ENCODE data around the gene IFT122. TPM values are rescaled to one million over a fixed set of nuclear protein-coding genes. Genes with fewer than 3 reads are reported as not detected.

IFT122 gene
- total and polyA plus RNA-seq, 2 donors from 2014 or later = 18.4 to 59.2 TPM

- FAIRE-seq = no peak
- no peak for DNase-seq
- intact Hi-C loops (cut with DNase I) = no loop called here
- Histone ChIP-seq H3K4me3 (ENCODE audit: low read length in 3 of 3) (no peak overlapping the region), H3K9me3 (ENCODE audit: control insufficient read depth in 2 of 3, insufficient read depth in 1 of 3, low read length in 3 of 3) (no peaks in the 10 kb centered on the region), H3K27me3 (ENCODE audit: control insufficient read depth, insufficient read depth, low read length) (no peaks in the 10 kb centered on the region), H3K27ac (ENCODE audit: low read depth in 2 of 2, low read length in 2 of 2) (no peak overlapping the region), H3K36me3 (ENCODE audit: control insufficient read depth in 2 of 3, insufficient read depth in 3 of 3, low read length in 3 of 3) (no peaks in the 10 kb centered on the region), H3K9ac (ENCODE audit: low read length in 3 of 3) (no peak overlapping the region), H3K4me1 (ENCODE audit: control insufficient read depth in 2 of 3, insufficient read depth in 2 of 3, low read depth in 1 of 3, low read length in 3 of 3) (peaks cover 3 to 13% (median 9%) of the 10 kb centered on the region in 3 donors)
- TF ChIP-seq CTCF (IDR thresholded peaks at IDR 0.05; ENCODE audit: borderline replicate concordance, extremely low read depth, insufficient read depth) = no peak
Measured at GRCh38 chr3:129531699-129532098, 91.7 kb downstream of the IFT122 start.

GRCh38 chr3:129532261-129532660, 92.2 kb downstream of the IFT122 start:
- no peak overlapping the region for H3K9ac ChIP-seq (ENCODE audit: low read length in 3 of 3)
- FAIRE-seq = no peak
- H3K4me3 ChIP-seq (ENCODE audit: low read length in 3 of 3) = no peak overlapping the region
- no peak for TF ChIP-seq CTCF (IDR thresholded peaks at IDR 0.05; ENCODE audit: borderline replicate concordance, extremely low read depth, insufficient read depth)
- H3K27me3 ChIP-seq (ENCODE audit: control insufficient read depth, insufficient read depth, low read length) = no peaks in the 10 kb centered on the region
- intact Hi-C loops (cut with DNase I) = no loop called here
- peaks cover 3 to 13% (median 9%) of the 10 kb centered on the region in 3 donors for H3K4me1 ChIP-seq (ENCODE audit: control insufficient read depth in 2 of 3, insufficient read depth in 2 of 3, low read depth in 1 of 3, low read length in 3 of 3)
- H3K27ac ChIP-seq (ENCODE audit: low read depth in 2 of 2, low read length in 2 of 2) = no peak overlapping the region
- H3K36me3 ChIP-seq (ENCODE audit: control insufficient read depth in 2 of 3, insufficient read depth in 3 of 3, low read length in 3 of 3) = no peaks in the 10 kb centered on the region
- DNase-seq = no peak
- H3K9me3 ChIP-seq (ENCODE audit: control insufficient read depth in 2 of 3, insufficient read depth in 1 of 3, low read length in 3 of 3) = no peaks in the 10 kb centered on the region

GRCh38 chr3:129533406-129533805, 93.4 kb downstream of the IFT122 start:
- Histone ChIP-seq H3K4me1 (ENCODE audit: control insufficient read depth in 2 of 3, insufficient read depth in 2 of 3, low read depth in 1 of 3, low read length in 3 of 3) (peaks cover 3 to 13% (median 9%) of the 10 kb centered on the region in 3 donors), H3K4me3 (ENCODE audit: low read length in 3 of 3) (no peak overlapping the region), H3K36me3 (ENCODE audit: control insufficient read depth in 2 of 3, insufficient read depth in 3 of 3, low read length in 3 of 3) (no peaks in the 10 kb centered on the region), H3K9me3 (ENCODE audit: control insufficient read depth in 2 of 3, insufficient read depth in 1 of 3, low read length in 3 of 3) (no peaks in the 10 kb centered on the region), H3K27me3 (ENCODE audit: control insufficient read depth, insufficient read depth, low read length) (no peaks in the 10 kb centered on the region), H3K9ac (ENCODE audit: low read length in 3 of 3) (no peak overlapping the region), H3K27ac (ENCODE audit: low read depth in 2 of 2, low read length in 2 of 2) (no peak overlapping the region)
- TF ChIP-seq CTCF (IDR thresholded peaks at IDR 0.05; ENCODE audit: borderline replicate concordance, extremely low read depth, insufficient read depth) = no peak
- intact Hi-C loops (cut with DNase I) = no loop called here
- DNase-seq (no peak), FAIRE-seq (no peak)

- Histone ChIP-seq H3K4me3 (ENCODE audit: low read length in 3 of 3) (no peak overlapping the region), H3K4me1 (ENCODE audit: control insufficient read depth in 2 of 3, insufficient read depth in 2 of 3, low read depth in 1 of 3, low read length in 3 of 3) (peaks cover 3 to 13% (median 9%) of the 10 kb centered on the region in 3 donors), H3K9me3 (ENCODE audit: control insufficient read depth in 2 of 3, insufficient read depth in 1 of 3, low read length in 3 of 3) (no peaks in the 10 kb centered on the region), H3K27ac (ENCODE audit: low read depth in 2 of 2, low read length in 2 of 2) (no peak overlapping the region), H3K9ac (ENCODE audit: low read length in 3 of 3) (no peak overlapping the region), H3K27me3 (ENCODE audit: control insufficient read depth, insufficient read depth, low read length) (no peaks in the 10 kb centered on the region), H3K36me3 (ENCODE audit: control insufficient read depth in 2 of 3, insufficient read depth in 3 of 3, low read length in 3 of 3) (no peaks in the 10 kb centered on the region)
- peak in 4 of 5 donors; percentile 68 to 87 (median 72) for DNase-seq
- intact Hi-C loops (cut with DNase I) = no loop called here
- no peak for FAIRE-seq
- no peak for TF ChIP-seq CTCF (IDR thresholded peaks at IDR 0.05; ENCODE audit: borderline replicate concordance, extremely low read depth, insufficient read depth)
Measured at GRCh38 chr3:129534428-129535027, 94.5 kb downstream of the IFT122 start.
